GM12801 (cell line): ENCODE results near the gene FBXL13.

Source experiments
- CTCF ChIP-seq: IDR thresholded peaks from one replicate; pipeline ENCODE4 v1.5.1; 2011; ENCODE audit warnings: control low read depth; ENCODE audit not compliant: insufficient read length; ENCODE audit errors: extremely low read depth

Gene FBXL13

GRCh38 chr7:102975854-102976253 lies 98.7 kb downstream of the FBXL13 start:
- no peak for TF ChIP-seq CTCF

DNA sequence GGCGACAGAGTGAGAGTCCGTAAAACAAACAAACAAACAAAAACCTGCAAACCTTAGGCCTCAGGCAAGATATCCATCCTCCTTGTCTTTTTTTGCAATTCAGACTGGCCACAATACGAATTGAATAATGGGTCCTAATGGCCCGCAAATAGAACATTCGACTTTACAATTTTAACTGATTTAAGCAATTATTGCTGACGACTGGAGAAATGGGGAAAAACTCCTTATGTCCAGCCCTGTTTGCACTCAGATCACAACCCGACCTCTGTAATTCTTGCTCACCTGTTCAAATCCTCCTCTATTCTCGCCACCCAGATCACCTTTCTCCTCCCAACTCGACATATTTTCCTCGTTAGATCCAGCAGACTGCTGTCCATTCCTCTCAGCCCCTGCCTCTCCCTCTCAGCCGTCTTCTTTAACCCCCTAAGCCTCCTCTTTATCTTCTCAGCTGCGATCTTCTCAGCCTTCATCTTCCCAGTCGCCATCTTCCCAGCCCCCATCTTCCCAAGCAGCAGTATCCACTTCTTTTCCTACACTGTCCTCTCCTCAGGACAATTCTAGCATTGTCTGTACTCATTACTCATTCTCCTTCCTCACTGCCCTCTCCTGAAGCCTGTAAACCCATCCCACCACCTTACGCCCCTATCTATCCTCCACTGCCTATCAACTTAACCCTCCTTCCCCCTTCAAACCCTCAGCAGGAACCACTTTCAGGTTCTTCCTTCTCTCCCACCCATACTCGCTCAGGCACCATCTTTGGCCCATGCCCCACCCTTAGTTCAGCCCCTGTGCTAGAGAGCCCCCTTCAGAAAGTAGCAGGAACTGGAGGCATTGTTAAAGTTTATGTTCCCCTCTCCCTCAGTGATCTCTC lies 100.0 kb downstream of the FBXL13 start:
- TF ChIP-seq CTCF: no peak

GRCh38 chr7:102973096-102973802 lies 101.3 kb downstream of the FBXL13 start:
- no peak for TF ChIP-seq CTCF

DNA sequence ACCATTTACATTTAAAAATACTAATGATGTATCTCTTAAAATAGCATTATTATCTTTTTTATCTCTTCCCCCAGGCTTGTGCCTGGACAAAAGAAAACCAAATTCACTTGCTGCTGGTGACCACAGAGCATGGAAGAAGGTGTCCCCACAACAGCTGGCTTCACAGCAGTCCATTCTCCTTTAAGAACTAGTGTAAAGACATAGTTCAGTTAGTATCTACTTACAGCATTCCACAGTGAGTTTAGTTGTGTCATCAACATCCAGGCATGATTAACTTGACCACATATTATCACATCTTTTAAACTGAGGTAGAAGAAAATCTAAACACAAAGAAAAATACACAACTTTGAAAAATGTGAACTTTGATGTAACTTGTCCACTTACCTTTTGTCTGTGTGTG lies 106.8 kb downstream of the FBXL13 start:
- TF ChIP-seq CTCF: no peak

DNA sequence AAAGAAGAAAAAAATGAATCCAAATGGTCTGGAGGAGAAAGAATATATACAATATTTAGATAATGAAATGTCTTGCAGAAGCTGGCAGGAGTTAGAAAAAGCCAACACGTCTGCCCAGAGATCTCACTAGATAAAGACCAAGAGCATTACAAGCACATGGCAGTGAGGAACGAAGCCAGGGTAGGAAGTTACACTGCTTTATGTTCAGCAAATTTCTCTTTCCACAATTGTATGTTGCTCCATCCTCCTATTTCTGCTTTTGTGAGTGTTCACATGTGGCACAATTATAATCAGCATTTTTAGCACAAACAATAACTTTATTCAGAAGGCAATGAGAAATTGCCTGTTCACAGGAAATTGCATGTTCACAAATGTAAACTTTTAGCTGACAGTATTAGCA lies 108.1 kb downstream of the FBXL13 start:
- no peak for TF ChIP-seq CTCF

- no peak for TF ChIP-seq CTCF
Measured at GRCh38 chr7:102953406-102953805, 121.2 kb downstream of the FBXL13 start.

- no peak for TF ChIP-seq CTCF
Measured at GRCh38 chr7:102951839-102952238, 122.8 kb downstream of the FBXL13 start.
